Measurements from ENCODE around the gene CANX. TPM values are rescaled to one million over a fixed set of nuclear protein-coding genes. Genes with fewer than 3 reads are reported as not detected.

CANX gene
- total and polyA plus RNA-seq, 9 donors, result 176 to 688 (median 573) TPM

- intact Hi-C loops (cut with DNase I), result no loop called here
- Histone ChIP-seq H3K27me3 (no peaks in the 10 kb centered on the region), H3K4me1 (ENCODE audit: insufficient read depth) (peaks cover 4% of the 10 kb centered on the region), H3K27ac (no peak overlapping the region), H3K4me3 (no peak overlapping the region), H3K9me3 (no peaks in the 10 kb centered on the region), H3K36me3 (no peaks in the 10 kb centered on the region)
- TF ChIP-seq POLR2A (IDR thresholded peaks at IDR 0.05), result no peak
- TF ChIP-seq, protein P1, sequence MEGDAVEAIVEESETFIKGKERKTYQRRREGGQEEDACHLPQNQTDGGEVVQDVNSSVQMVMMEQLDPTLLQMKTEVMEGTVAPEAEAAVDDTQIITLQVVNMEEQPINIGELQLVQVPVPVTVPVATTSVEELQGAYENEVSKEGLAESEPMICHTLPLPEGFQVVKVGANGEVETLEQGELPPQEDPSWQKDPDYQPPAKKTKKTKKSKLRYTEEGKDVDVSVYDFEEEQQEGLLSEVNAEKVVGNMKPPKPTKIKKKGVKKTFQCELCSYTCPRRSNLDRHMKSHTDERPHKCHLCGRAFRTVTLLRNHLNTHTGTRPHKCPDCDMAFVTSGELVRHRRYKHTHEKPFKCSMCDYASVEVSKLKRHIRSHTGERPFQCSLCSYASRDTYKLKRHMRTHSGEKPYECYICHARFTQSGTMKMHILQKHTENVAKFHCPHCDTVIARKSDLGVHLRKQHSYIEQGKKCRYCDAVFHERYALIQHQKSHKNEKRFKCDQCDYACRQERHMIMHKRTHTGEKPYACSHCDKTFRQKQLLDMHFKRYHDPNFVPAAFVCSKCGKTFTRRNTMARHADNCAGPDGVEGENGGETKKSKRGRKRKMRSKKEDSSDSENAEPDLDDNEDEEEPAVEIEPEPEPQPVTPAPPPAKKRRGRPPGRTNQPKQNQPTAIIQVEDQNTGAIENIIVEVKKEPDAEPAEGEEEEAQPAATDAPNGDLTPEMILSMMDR (IDR thresholded peaks at IDR 0.05), result no peak
- no peak for TF ChIP-seq EP300 (IDR thresholded peaks at IDR 0.05)
- 50 to 62% (median 57%) methylated on average over 3 of the region's 3 CpGs for WGBS, 3 donors
- no peak for DNase-seq
Observed at GRCh38 chr5:179730356-179730755, 31.6 kb downstream of the CANX start.

- no peaks in the 10 kb centered on the region for H3K27me3 ChIP-seq
- H3K9me3 ChIP-seq, result no peaks in the 10 kb centered on the region
- WGBS, 3 donors, result 53 to 62% (median 57%) methylated on average over 3 of the region's 3 CpGs
- peaks cover 8% of the 10 kb centered on the region for H3K4me1 ChIP-seq (ENCODE audit: insufficient read depth)
- no peak overlapping the region for H3K27ac ChIP-seq
- H3K4me3 ChIP-seq, result no peak overlapping the region
- H3K36me3 ChIP-seq, result no peaks in the 10 kb centered on the region
- TF ChIP-seq, protein P1 (IDR thresholded peaks at IDR 0.05), result no peak
- TF ChIP-seq EP300 (IDR thresholded peaks at IDR 0.05) (no peak), POLR2A (IDR thresholded peaks at IDR 0.05) (no peak)
- intact Hi-C loops (cut with DNase I), result no loop called here
- DNase-seq, result no peak
Observed at GRCh38 chr5:179730852-179731251, 32.1 kb downstream of the CANX start.

- intact Hi-C loops (cut with DNase I), result loop anchor here in 1 of 4 donors (2.0 kb wide), 1 partner anchor 33 kb away; the partner anchor contains the start of gene CANX
- 31 to 58% (median 40%) methylated on average over 24 of the region's 24 CpGs for WGBS, 3 donors
- Histone ChIP-seq H3K27me3 (no peaks in the 10 kb centered on the region), H3K9me3 (no peaks in the 10 kb centered on the region), H3K4me3 (peak overlapping the region; percentile 37), H3K36me3 (no peaks in the 10 kb centered on the region), H3K4me1 (ENCODE audit: insufficient read depth) (peaks cover 11% of the 10 kb centered on the region), H3K27ac (peak overlapping the region in 1 of 2 donors; percentile 87)
- peak; percentile 15 to 56 (median 38) for DNase-seq
- TF ChIP-seq POLR2A (IDR thresholded peaks at IDR 0.05), result no peak
- TF ChIP-seq, protein P1 (IDR thresholded peaks at IDR 0.05), result no peak
Observed at GRCh38 chr5:179731791-179732411, 33.1 kb downstream of the CANX start.

DNA sequence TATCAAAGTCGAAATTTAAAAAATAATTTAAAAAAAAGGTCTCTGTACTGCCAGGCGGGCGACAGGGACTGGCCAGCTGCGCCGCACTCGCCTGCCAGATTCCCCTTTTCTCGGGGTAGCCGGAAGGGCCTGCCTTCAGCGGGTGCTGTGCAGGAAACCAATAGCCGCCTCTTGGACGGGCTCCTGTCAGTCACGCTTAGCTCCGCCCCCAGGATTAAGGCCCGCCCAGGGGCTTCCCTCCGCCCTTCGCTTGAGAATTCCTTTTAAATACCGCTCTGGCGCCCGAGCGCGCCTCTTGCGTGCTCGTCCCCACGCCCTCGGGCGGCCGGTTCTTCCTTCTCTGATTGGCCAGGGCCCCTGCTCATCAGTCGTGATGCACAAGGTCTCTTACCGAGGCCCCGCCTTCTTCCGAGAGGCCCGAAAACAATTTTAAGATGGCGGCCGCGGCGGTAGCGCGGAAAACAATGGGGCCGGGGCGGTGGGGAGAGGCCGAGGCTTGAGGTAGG, 33.7 kb downstream of the CANX start, which contains the start of gene MAML1:
TSS of gene MAML1 (plus strand) at position 411 of the 506 bp plus-strand sequence. CDS start 291 bp downstream, outside the sequence.
- H3K27ac ChIP-seq, result peak within 1 kb of the TSS; percentile 85 to 87
- H3K4me1 ChIP-seq (ENCODE audit: insufficient read depth), result peaks cover 13% of the 10 kb centered on the region
- H3K27me3 ChIP-seq, result no peaks in the 10 kb centered on the region
- WGBS, 3 donors, result 0 to 1% (median 0%) methylated on average over 40 to 41 of the region's 41 CpGs
- no peaks in the 10 kb centered on the region for H3K9me3 ChIP-seq
- DNase-seq, result peak; percentile 99 to 100 (median 100)
- H3K4me3 ChIP-seq, result peak within 1 kb of the TSS; percentile 83
- no peak for TF ChIP-seq EP300 (IDR thresholded peaks at IDR 0.05)
- peak; percentile 45 for TF ChIP-seq POLR2A (IDR thresholded peaks at IDR 0.05)
- H3K36me3 ChIP-seq, result no peaks in the 10 kb centered on the region
- intact Hi-C loops (cut with DNase I), result loop anchor here in 1 of 4 donors (2.0 kb wide), 1 partner anchor 34 kb away; the partner anchor contains the start of gene CANX

Measured in ovary (tissue), 9 donors.